Measurements from ENCODE around the gene MYL6B. TPM values are rescaled to one million over a fixed set of nuclear protein-coding genes. Genes with fewer than 3 reads are reported as not detected.

MYL6B gene
- total RNA-seq, 3 donors from 2014 or later (not counting 1 experiment from before 2014, with no cell fraction given): 6.7 to 8.9 (median 7.4) TPM

DNA sequence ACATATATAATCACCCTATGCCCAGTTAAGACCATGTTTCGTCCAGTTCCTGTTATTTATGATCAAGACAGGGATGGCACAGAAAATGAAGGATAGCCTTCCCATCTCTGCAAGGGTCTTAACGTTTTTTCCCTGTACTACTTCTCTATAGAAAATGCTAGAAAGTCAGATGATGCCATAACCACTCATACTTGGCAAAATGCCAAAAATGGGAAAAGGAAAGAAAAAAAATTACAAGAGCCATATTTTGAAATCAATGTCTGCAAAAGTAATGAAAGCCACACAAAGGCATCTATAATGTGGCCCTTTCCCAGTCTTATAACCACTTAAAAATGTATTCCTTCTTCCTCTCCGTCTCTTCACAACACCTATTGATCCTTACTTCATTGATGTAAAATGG lies 1.8 kb upstream of the MYL6B start:
- Histone ChIP-seq H3K4me1 (ENCODE audit: control insufficient read depth, insufficient read depth, low read length) (peaks cover 16% of the 10 kb centered on the region), H3K4me3 (ENCODE audit: low read length) (no peak overlapping the region), H3K27me3 (ENCODE audit: control insufficient read depth, insufficient read depth, low read length) (no peaks in the 10 kb centered on the region), H3K36me3 (ENCODE audit: control insufficient read depth, insufficient read depth, low read length) (no peaks in the 10 kb centered on the region), H3K9me3 (ENCODE audit: control insufficient read depth, insufficient read depth, low read length) (no peaks in the 10 kb centered on the region), H3K27ac (ENCODE audit: low read length) (no peak overlapping the region)
- ATAC-seq (no peak), DNase-seq (peak in 1 of 2 donors; percentile 42)
- TF ChIP-seq, protein P1, sequence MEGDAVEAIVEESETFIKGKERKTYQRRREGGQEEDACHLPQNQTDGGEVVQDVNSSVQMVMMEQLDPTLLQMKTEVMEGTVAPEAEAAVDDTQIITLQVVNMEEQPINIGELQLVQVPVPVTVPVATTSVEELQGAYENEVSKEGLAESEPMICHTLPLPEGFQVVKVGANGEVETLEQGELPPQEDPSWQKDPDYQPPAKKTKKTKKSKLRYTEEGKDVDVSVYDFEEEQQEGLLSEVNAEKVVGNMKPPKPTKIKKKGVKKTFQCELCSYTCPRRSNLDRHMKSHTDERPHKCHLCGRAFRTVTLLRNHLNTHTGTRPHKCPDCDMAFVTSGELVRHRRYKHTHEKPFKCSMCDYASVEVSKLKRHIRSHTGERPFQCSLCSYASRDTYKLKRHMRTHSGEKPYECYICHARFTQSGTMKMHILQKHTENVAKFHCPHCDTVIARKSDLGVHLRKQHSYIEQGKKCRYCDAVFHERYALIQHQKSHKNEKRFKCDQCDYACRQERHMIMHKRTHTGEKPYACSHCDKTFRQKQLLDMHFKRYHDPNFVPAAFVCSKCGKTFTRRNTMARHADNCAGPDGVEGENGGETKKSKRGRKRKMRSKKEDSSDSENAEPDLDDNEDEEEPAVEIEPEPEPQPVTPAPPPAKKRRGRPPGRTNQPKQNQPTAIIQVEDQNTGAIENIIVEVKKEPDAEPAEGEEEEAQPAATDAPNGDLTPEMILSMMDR (IDR thresholded peaks at IDR 0.05): no peak
- H3K4me3 Mint-ChIP-seq: peak overlapping the region; percentile 56
- peaks cover 8 to 28% of the 10 kb centered on the region in 2 donors for H3K4me1 Mint-ChIP-seq
- 0% methylated on average over 1 of the region's 3 CpGs for WGBS (ENCODE audit: insufficient coverage)
- peak overlapping the region; percentile 94 to 99 for H3K27ac Mint-ChIP-seq
- H3K36me3 Mint-ChIP-seq: no peaks in the 10 kb centered on the region
- no peaks in the 10 kb centered on the region for H3K27me3 Mint-ChIP-seq (ENCODE audit: low read depth in 2 of 2)
- H3K9me3 Mint-ChIP-seq: no peaks in the 10 kb centered on the region
- intact Hi-C loops (cut with micrococcal nuclease): loop anchor here (10.0 kb wide), 1 partner anchor 106 kb away; the partner anchor contains the start of gene RPS26

DNA sequence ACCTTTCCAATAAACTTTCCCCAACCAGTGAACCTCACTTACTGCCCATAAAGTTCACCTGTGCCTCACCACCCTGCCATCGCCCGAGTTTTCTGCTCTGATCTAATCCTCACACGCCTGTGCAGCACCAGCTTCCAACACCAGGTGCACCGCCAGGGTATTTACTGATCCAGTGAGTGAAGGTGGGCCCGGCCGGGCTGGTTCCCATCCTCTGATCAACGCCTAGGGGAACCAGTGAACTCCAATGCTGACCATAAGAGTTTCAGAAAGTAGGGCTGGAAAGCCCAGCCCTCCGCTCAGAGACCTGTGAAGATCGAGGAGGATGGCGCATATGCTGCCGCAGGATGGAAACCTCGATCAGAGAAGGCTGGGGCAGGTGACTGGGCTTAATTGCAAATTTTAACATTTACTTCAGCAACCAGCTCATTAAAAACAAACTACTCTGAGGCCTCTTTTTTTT lies 685 bp upstream of the MYL6B start:
- peak overlapping the region; percentile 94 to 99 for H3K27ac Mint-ChIP-seq
- intact Hi-C loops (cut with micrococcal nuclease): loop anchor here (1.0 to 10.0 kb wide), 3 partner anchors 23 to 107 kb away; partner anchors contain the start of genes ESYT1, RPS26 and SMARCC2
- peaks cover 8 to 29% of the 10 kb centered on the region in 2 donors for H3K4me1 Mint-ChIP-seq
- Histone ChIP-seq H3K4me1 (ENCODE audit: control insufficient read depth, insufficient read depth, low read length) (peaks cover 17% of the 10 kb centered on the region), H3K4me3 (ENCODE audit: low read length) (peak overlapping the region; percentile 68), H3K36me3 (ENCODE audit: control insufficient read depth, insufficient read depth, low read length) (no peaks in the 10 kb centered on the region), H3K27me3 (ENCODE audit: control insufficient read depth, insufficient read depth, low read length) (no peaks in the 10 kb centered on the region), H3K27ac (ENCODE audit: low read length) (peak overlapping the region; percentile 90), H3K9me3 (ENCODE audit: control insufficient read depth, insufficient read depth, low read length) (no peaks in the 10 kb centered on the region)
- ATAC-seq: peak; percentile 43 to 62 (median 49)
- no peaks in the 10 kb centered on the region for H3K9me3 Mint-ChIP-seq
- peak; percentile 49 to 80 for DNase-seq
- WGBS (ENCODE audit: insufficient coverage): 2% methylated on average over 12 of the region's 12 CpGs
- H3K4me3 Mint-ChIP-seq: peak overlapping the region; percentile 84
- H3K27me3 Mint-ChIP-seq (ENCODE audit: low read depth in 2 of 2): no peaks in the 10 kb centered on the region
- TF ChIP-seq, protein P1 (IDR thresholded peaks at IDR 0.05): peak; percentile 57
- H3K36me3 Mint-ChIP-seq: no peaks in the 10 kb centered on the region

DNA sequence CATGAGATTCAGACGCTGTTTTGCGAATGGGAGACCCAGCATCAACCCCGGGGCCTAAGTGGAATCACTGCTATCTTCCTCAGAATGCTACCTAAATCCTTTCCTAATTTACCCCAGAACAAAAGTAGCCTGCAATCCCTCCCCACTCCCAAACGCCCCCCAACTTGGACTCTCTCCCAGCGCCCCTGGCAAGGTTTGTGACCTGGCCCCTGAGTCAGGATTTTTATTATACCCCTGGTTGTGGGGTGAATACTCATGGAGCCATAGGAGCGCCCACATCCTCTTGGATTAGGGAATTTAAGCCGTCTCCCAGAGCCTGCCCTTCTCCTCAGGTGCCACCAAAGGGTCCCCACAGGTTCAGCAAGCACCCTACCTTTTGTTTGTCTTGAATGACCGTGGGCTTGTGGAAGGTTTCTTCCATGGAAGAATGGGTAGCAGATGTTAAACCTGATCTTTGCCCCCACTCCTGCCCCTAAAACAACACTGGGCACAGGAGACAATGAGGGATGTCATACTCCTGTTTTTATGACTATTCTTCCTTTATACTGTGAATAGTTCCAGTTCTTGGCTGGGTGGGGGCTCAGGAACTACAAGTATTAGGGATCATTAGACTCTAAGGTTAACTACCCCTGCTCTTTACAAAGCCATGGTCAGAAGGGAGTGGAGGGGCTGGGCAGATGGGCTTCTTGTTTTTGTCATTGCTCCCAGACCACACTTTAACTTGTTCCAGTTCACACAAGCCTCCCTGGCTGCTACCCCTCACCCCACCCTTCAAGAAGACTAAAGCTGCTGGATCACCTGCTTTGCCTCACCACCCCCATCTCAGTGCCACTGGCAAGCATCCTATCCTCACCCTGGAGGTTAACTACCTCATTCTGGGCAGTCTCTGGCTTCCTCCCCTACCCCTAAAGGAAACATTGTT lies 630 bp downstream of the MYL6B start:
- WGBS (ENCODE audit: insufficient coverage): 25% methylated on average over 7 of the region's 8 CpGs
- intact Hi-C loops (cut with micrococcal nuclease): loop anchor here (1.0 to 10.0 kb wide), 3 partner anchors 25 to 108 kb away; partner anchors contain the start of genes ESYT1, RPS26 and SMARCC2
- H3K27ac ChIP-seq (ENCODE audit: low read length): peak overlapping the region; percentile 90
- peak overlapping the region; percentile 68 for H3K4me3 ChIP-seq (ENCODE audit: low read length)
- Mint-ChIP-seq H3K4me1 (peaks cover 16 to 40% of the 10 kb centered on the region in 2 donors), H3K9me3 (no peaks in the 10 kb centered on the region), H3K36me3 (no peaks in the 10 kb centered on the region), H3K4me3 (peak overlapping the region; percentile 84), H3K27me3 (ENCODE audit: low read depth in 2 of 2) (no peaks in the 10 kb centered on the region), H3K27ac (peak overlapping the region; percentile 94 to 99)
- peaks cover 28% of the 10 kb centered on the region for H3K4me1 ChIP-seq (ENCODE audit: control insufficient read depth, insufficient read depth, low read length)
- H3K36me3 ChIP-seq (ENCODE audit: control insufficient read depth, insufficient read depth, low read length): no peaks in the 10 kb centered on the region
- TF ChIP-seq, protein P1 (IDR thresholded peaks at IDR 0.05): no peak
- ATAC-seq (no peak), DNase-seq (no peak)
- no peaks in the 10 kb centered on the region for H3K9me3 ChIP-seq (ENCODE audit: control insufficient read depth, insufficient read depth, low read length)
- no peaks in the 10 kb centered on the region for H3K27me3 ChIP-seq (ENCODE audit: control insufficient read depth, insufficient read depth, low read length)
